ENCODE measurements around the gene RRAGA.
"Not testable (repeated sequence)": the region's sequence is repeated elsewhere in the genome, so short reads cannot be mapped to it uniquely, and the experiment has no call there.

RRAGA gene

GRCh38 chr9:19085295-19085694 is 36.1 kb downstream of the RRAGA start:
- DNase-seq (ENCODE audit: low spot score): no peak

GRCh38 chr9:19087106-19088000 is 38.1 kb downstream of the RRAGA start:
- no peak for DNase-seq (ENCODE audit: low spot score)

- DNase-seq (ENCODE audit: low spot score): not testable (repeated sequence)
Measured at GRCh38 chr9:19097431-19097830, 48.2 kb downstream of the RRAGA start.
